Tibial nerve (tissue), 4 donors: ENCODE measurements around the gene MED20.

Source experiments
- EP300 ChIP-seq, 2 donors: sonication (generic); formaldehyde crosslinking; IDR thresholded peaks; one replicate each; pipeline ENCODE4 v1.6.1; 2017; ENCODE audit warnings: antibody characterized with exemption in 2 of 2, mild to moderate bottlenecking in 1 of 2
- TF ChIP-seq, protein P1 (sequence below), 5 experiments: fragments of 200-600 bp in 3 of 5; fragments of 450-650 bp in 2 of 5; sonication (generic) in 3 of 5; IDR thresholded peaks; one replicate each; pipeline ENCODE4 v1.5.1; 2016 to 2019; ENCODE audit warnings: antibody characterized with exemption in 5 of 5, mild to moderate bottlenecking in 3 of 5, moderate library complexity in 2 of 5

DNA sequence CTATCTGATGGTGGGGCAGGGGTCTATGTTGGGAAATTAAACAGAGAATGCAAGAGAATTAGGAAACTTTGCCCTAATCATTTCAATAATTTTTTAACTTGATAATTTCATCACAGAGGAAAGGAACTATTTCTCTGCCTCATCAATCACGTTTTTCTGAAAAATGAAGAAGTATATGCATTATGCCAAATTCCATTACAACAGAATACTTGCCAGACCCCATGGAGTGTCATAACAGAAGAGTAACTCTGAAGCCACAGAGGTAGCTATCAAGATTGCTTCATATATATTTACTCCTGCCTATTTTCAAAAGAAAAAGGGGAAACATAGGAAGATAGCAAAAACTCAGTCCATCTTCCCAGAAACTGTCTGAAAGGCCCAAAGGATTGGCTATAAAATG is 20.1 kb downstream of the MED20 start:
- TF ChIP-seq, protein P1, sequence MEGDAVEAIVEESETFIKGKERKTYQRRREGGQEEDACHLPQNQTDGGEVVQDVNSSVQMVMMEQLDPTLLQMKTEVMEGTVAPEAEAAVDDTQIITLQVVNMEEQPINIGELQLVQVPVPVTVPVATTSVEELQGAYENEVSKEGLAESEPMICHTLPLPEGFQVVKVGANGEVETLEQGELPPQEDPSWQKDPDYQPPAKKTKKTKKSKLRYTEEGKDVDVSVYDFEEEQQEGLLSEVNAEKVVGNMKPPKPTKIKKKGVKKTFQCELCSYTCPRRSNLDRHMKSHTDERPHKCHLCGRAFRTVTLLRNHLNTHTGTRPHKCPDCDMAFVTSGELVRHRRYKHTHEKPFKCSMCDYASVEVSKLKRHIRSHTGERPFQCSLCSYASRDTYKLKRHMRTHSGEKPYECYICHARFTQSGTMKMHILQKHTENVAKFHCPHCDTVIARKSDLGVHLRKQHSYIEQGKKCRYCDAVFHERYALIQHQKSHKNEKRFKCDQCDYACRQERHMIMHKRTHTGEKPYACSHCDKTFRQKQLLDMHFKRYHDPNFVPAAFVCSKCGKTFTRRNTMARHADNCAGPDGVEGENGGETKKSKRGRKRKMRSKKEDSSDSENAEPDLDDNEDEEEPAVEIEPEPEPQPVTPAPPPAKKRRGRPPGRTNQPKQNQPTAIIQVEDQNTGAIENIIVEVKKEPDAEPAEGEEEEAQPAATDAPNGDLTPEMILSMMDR (IDR thresholded peaks at IDR 0.05): no peak
- no peak for TF ChIP-seq EP300 (IDR thresholded peaks at IDR 0.05)
